Stimulated activated CD8-positive, alpha-beta memory T cell treated with anti-CD3 and anti-CD28 coated beads, Interleukin-15, amount 100 ng/mL, for 48 hours (primary cell): ENCODE results near the gene TP53BP1.
"Not testable (repeated sequence)": the region's sequence is repeated elsewhere in the genome, so short reads cannot be mapped to it uniquely, and the experiment has no call there.

Experiments
- DNase-seq, 2 donors: peaks; one replicate each; pipeline ENCODE4 v3.0.0-alpha.2; 2020; ENCODE audit warnings: low read depth in 2 of 2

TP53BP1 gene

GRCh38 chr15:43492673-43493601 is at the start of gene TP53BP1:
TSS of gene TP53BP1 (minus strand) at chr15:43493156. CDS start at chr15:43493043, 113 bp downstream.
- peak; percentile 91 for DNase-seq

GRCh38 chr15:43541785-43542184 is 48.8 kb upstream of the TP53BP1 start:
- no peak for DNase-seq

- DNase-seq, result no peak
Measured at GRCh38 chr15:43538091-43538490, 45.1 kb upstream of the TP53BP1 start.

- no peak for DNase-seq
Measured at GRCh38 chr15:43534897-43535296, 41.9 kb upstream of the TP53BP1 start.

GRCh38 chr15:43532826-43533225 is 39.9 kb upstream of the TP53BP1 start:
- not testable (repeated sequence) for DNase-seq

- no peak for DNase-seq
Measured at GRCh38 chr15:43531018-43531670, 38.2 kb upstream of the TP53BP1 start.

- DNase-seq, result no peak
Measured at GRCh38 chr15:43529587-43530345, 36.8 kb upstream of the TP53BP1 start.

GRCh38 chr15:43529141-43529540 is 36.2 kb upstream of the TP53BP1 start:
- no peak for DNase-seq

- no peak for DNase-seq
Measured at GRCh38 chr15:43528542-43529007, 35.6 kb upstream of the TP53BP1 start.

GRCh38 chr15:43527802-43528541 is 35.0 kb upstream of the TP53BP1 start:
- DNase-seq, result no peak

GRCh38 chr15:43527016-43527801 is 34.3 kb upstream of the TP53BP1 start:
- DNase-seq, result no peak

GRCh38 chr15:43526261-43526930 is 33.4 kb upstream of the TP53BP1 start:
- DNase-seq, result no peak

- no peak for DNase-seq
Measured at GRCh38 chr15:43525131-43525530, 32.2 kb upstream of the TP53BP1 start.

GRCh38 chr15:43524254-43524845 is 31.4 kb upstream of the TP53BP1 start:
- DNase-seq, result no peak

- DNase-seq, result no peak
Measured at GRCh38 chr15:43523646-43524045, 30.7 kb upstream of the TP53BP1 start.

GRCh38 chr15:43522247-43522646 is 29.3 kb upstream of the TP53BP1 start:
- DNase-seq, result no peak

GRCh38 chr15:43521419-43521818 is 28.5 kb upstream of the TP53BP1 start:
- no peak for DNase-seq

- no peak for DNase-seq
Measured at GRCh38 chr15:43520138-43520537, 27.2 kb upstream of the TP53BP1 start.

GRCh38 chr15:43519196-43519595 is 26.2 kb upstream of the TP53BP1 start:
- DNase-seq, result no peak
